RWPE2 (cell line): ENCODE measurements around the gene TM4SF1.
"Not testable (repeated sequence)": the region's sequence is repeated elsewhere in the genome, so short reads cannot be mapped to it uniquely, and the experiment has no call there.

Experiments used
- ATAC-seq: fragments of 200-7000 bp; cut with Tn5 transposase; 3 replicates; pipeline ENCODE4 v1.9.1; 2021; ENCODE audit warnings: low read depth
- DNase-seq: peaks from one replicate; pipeline ENCODE4 v3.0.0-alpha.2; 2020; ENCODE audit warnings: low spot score
- H3K27ac ChIP-seq: fragments of 450-650 bp; 2 replicates; pipeline ENCODE4 v1.5.1; 2017; ENCODE audit warnings: mild to moderate bottlenecking; ENCODE audit not compliant: poor library complexity, severe bottlenecking
- H3K27me3 ChIP-seq: fragments of 250-450 bp; sonication (Bioruptor Pico); 2 replicates; pipeline ENCODE4 v1.5.1; 2021; ENCODE audit warnings: mild to moderate bottlenecking, moderate library complexity; ENCODE audit not compliant: insufficient read depth, poor library complexity, severe bottlenecking
- H3K36me3 ChIP-seq: fragments of 250-450 bp; sonication (Bioruptor Pico); 2 replicates; pipeline ENCODE4 v1.5.1; 2020; ENCODE audit warnings: low read depth, mild to moderate bottlenecking, moderate library complexity
- H3K4me1 ChIP-seq: fragments of 250-450 bp; sonication (Bioruptor Pico); 2 replicates; pipeline ENCODE4 v1.5.1; 2021; ENCODE audit warnings: mild to moderate bottlenecking, moderate library complexity; ENCODE audit not compliant: insufficient read depth, poor library complexity, severe bottlenecking
- H3K4me3 ChIP-seq: fragments of 250-450 bp; sonication (Bioruptor Pico); 2 replicates; pipeline ENCODE4 v1.5.1; 2021; ENCODE audit warnings: mild to moderate bottlenecking, moderate library complexity; ENCODE audit not compliant: severe bottlenecking
- H3K9me3 ChIP-seq: fragments of 250-450 bp; sonication (Bioruptor Pico); 2 replicates; pipeline ENCODE4 v1.5.1; 2021; ENCODE audit warnings: mild to moderate bottlenecking, moderate library complexity; ENCODE audit not compliant: severe bottlenecking
- TF ChIP-seq, protein P1 (sequence below): fragments of 450-650 bp; IDR thresholded peaks from one replicate; pipeline ENCODE4 v1.5.1; 2017; ENCODE audit warnings: mild to moderate bottlenecking, moderate library complexity; ENCODE audit not compliant: poor library complexity, severe bottlenecking

Gene TM4SF1

DNA sequence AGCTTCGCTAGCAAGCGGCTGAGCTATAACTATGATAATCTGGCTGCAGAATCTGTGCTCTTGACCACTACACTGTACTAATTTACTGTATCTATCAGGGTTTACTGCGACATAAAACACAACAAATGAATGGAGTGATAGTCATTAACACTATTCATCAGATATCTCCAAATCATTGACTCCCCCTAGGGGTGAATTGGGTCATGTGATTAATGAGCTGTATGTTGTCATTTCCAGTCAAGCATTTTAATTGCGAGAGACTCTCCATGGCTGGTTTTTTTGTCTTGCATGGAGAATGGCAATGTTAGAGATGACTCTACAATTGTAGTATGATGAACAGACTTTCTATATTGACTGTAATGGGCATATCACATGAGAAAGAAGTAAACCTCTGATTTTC lies 33.5 kb downstream of the TM4SF1 start:
- no peak for ATAC-seq
- DNase-seq = no peak
- Histone ChIP-seq H3K4me1 (peaks cover 41% of the 10 kb centered on the region), H3K27ac (no peak overlapping the region), H3K36me3 (no peaks in the 10 kb centered on the region), H3K9me3 (peaks cover 2% of the 10 kb centered on the region), H3K4me3 (no peak overlapping the region), H3K27me3 (no peaks in the 10 kb centered on the region)
- TF ChIP-seq, protein P1, sequence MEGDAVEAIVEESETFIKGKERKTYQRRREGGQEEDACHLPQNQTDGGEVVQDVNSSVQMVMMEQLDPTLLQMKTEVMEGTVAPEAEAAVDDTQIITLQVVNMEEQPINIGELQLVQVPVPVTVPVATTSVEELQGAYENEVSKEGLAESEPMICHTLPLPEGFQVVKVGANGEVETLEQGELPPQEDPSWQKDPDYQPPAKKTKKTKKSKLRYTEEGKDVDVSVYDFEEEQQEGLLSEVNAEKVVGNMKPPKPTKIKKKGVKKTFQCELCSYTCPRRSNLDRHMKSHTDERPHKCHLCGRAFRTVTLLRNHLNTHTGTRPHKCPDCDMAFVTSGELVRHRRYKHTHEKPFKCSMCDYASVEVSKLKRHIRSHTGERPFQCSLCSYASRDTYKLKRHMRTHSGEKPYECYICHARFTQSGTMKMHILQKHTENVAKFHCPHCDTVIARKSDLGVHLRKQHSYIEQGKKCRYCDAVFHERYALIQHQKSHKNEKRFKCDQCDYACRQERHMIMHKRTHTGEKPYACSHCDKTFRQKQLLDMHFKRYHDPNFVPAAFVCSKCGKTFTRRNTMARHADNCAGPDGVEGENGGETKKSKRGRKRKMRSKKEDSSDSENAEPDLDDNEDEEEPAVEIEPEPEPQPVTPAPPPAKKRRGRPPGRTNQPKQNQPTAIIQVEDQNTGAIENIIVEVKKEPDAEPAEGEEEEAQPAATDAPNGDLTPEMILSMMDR = peak; percentile 37

- Histone ChIP-seq H3K4me3 (no peak overlapping the region), H3K4me1 (peaks cover 41% of the 10 kb centered on the region), H3K27ac (peak overlapping the region; percentile 98), H3K36me3 (no peaks in the 10 kb centered on the region), H3K9me3 (peaks cover 2% of the 10 kb centered on the region), H3K27me3 (no peaks in the 10 kb centered on the region)
- DNase-seq (no peak), ATAC-seq (peak; percentile 62)
- TF ChIP-seq, protein P1 = no peak
Observed at GRCh38 chr3:149342413-149343380, 34.8 kb downstream of the TM4SF1 start.

- Histone ChIP-seq H3K9me3 (no peaks in the 10 kb centered on the region), H3K27ac (peak overlapping the region; percentile 98), H3K4me1 (peaks cover 41% of the 10 kb centered on the region), H3K36me3 (no peaks in the 10 kb centered on the region), H3K4me3 (no peak overlapping the region), H3K27me3 (no peaks in the 10 kb centered on the region)
- TF ChIP-seq, protein P1 = no peak
- DNase-seq (no peak), ATAC-seq (peak; percentile 17; the same call in 2 of the 3 replicates)
Observed at GRCh38 chr3:149340310-149340933, 37.0 kb downstream of the TM4SF1 start.

- ATAC-seq (peak; percentile 98), DNase-seq (peak; percentile 93)
- Histone ChIP-seq H3K4me1 (peaks cover 41% of the 10 kb centered on the region), H3K27me3 (no peaks in the 10 kb centered on the region), H3K36me3 (no peaks in the 10 kb centered on the region), H3K9me3 (no peaks in the 10 kb centered on the region), H3K4me3 (no peak overlapping the region), H3K27ac (peak overlapping the region; percentile 98)
- TF ChIP-seq, protein P1 = no peak
Observed at GRCh38 chr3:149339931-149340309, 37.5 kb downstream of the TM4SF1 start.

DNA sequence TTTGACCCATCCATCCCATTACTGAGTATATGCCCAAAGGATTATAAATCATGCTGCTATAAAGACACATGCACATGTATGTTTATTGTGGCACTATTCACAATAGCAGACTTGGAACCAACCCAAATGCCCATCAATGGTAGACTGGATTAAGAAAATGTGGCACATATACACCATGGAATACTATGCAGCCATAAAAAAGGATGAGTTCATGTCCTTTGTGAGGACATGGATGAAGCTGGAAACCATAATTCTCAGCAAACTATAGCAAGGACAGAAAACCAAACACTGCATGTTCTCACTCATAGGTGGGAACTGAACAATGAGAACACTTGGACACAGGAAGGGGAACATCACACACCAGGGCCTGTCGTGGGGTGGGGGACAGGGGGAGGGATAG lies 40.0 kb downstream of the TM4SF1 start:
- H3K9me3 ChIP-seq, H3K27ac ChIP-seq, DNase-seq, H3K27me3 ChIP-seq, ATAC-seq, H3K4me3 ChIP-seq, H3K36me3 ChIP-seq: not testable (repeated sequence)
- peaks cover 33% of the 10 kb centered on the region for H3K4me1 ChIP-seq
